ENCODE measurements around the gene KRTCAP2.

- TF ChIP-seq, protein P1, sequence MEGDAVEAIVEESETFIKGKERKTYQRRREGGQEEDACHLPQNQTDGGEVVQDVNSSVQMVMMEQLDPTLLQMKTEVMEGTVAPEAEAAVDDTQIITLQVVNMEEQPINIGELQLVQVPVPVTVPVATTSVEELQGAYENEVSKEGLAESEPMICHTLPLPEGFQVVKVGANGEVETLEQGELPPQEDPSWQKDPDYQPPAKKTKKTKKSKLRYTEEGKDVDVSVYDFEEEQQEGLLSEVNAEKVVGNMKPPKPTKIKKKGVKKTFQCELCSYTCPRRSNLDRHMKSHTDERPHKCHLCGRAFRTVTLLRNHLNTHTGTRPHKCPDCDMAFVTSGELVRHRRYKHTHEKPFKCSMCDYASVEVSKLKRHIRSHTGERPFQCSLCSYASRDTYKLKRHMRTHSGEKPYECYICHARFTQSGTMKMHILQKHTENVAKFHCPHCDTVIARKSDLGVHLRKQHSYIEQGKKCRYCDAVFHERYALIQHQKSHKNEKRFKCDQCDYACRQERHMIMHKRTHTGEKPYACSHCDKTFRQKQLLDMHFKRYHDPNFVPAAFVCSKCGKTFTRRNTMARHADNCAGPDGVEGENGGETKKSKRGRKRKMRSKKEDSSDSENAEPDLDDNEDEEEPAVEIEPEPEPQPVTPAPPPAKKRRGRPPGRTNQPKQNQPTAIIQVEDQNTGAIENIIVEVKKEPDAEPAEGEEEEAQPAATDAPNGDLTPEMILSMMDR (IDR thresholded peaks at IDR 0.05): peak in 1 of 6 experiments; percentile 17
- no peak for TF ChIP-seq POLR2A (IDR thresholded peaks at IDR 0.05)
Measured at GRCh38 chr1:155136748-155137147, 36.4 kb downstream of the KRTCAP2 start.

Data from esophagus squamous epithelium (tissue), 4 donors.